Measurements from ENCODE around the gene RC3H1.
"Not testable (repeated sequence)": the region's sequence is repeated elsewhere in the genome, so short reads cannot be mapped to it uniquely, and the experiment has no call there.

RC3H1 gene

GRCh38 chr1:174022080-174022975, at the start of gene RC3H1:
Gene RC3H1 (minus strand): TSS chr1:174022357. CDS start chr1:173992985, 29,372 bp downstream.
- DNase-seq = peak; percentile 62

- DNase-seq = no peak
Observed at GRCh38 chr1:174070614-174071013, 48.5 kb upstream of the RC3H1 start.

GRCh38 chr1:174068000-174068399, 45.8 kb upstream of the RC3H1 start:
- DNase-seq = no peak

- no peak for DNase-seq
Observed at GRCh38 chr1:174060090-174060489, 37.9 kb upstream of the RC3H1 start.

DNA sequence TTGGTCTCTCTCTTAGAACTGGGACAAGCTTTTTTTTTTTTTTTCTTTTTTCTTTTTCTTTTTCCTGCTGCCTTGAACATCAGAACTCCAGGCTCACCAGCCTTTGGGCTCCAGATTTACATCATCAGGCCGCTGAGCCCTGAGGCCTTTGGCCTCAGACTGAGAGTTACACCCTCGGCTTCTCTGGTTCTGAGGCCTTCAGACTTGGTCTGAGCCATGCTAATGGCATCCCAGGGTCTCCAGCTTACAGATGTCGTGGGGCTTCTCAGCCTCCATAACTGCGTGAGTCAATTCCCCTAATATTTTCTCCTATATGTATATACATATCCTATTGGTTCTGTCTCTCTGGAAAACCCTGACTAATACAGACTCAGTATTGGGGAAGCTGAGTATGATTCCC, 36.5 kb upstream of the RC3H1 start:
- no peak for DNase-seq

- DNase-seq = not testable (repeated sequence)
Observed at GRCh38 chr1:174056609-174057008, 34.5 kb upstream of the RC3H1 start.

DNA sequence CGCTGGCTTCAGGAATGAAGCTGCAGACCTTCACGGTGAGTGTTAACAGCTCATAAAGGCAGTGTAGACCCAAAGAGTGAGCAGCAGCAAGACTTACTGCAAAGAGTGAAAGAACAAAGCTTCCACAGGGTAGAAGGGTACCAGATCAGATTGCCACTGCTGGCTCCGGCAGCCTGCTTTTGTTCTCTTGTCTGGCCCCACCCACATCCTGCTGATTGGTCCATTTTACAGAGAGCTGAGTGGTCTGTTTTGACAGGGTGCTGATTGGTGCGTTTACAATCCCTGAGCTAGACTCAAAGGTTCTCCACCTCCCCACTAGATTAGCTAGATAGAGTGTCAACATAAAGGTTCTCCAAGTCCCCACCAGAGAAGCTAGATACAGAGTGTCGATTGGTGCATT, 33.6 kb upstream of the RC3H1 start:
- DNase-seq = not testable (repeated sequence)

DNA sequence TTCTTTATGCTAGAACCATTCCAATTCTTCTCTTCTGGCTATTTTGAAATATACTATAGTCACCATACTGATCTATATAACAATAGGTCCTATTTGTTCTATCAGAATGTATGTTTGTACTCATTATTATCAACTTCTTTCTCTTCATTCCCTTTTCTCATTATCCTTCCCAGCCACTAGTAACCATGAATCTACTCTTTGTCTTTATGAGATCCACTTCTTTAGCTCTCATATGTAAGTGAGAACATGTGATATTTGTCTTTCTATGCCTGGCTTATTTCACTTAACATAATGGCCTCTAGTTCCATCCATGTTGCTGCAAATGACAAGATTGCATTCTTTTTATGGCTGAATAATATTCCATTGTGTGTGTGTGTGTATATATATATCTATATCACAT, 31.7 kb upstream of the RC3H1 start:
- DNase-seq = no peak

DNA sequence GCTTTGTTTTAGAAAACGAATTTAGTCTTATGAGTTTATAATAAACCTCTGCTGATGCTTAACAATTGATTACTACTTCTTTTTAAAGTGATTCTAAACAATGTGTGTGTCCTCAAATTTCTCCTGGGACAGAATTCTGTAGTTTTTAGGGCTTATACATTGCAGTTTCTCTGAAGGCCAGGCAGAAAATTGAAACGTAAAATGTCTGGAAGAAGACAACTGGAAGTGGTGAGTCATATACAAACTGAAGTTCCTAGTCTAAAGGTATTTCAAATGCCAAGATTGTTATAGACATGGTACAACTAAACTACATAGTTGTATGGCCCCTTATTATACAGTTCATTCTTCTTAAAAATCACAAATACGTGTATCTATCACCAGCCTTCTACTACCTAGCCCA, 30.5 kb upstream of the RC3H1 start:
- DNase-seq = no peak

- DNase-seq = no peak
Observed at GRCh38 chr1:174051956-174052355, 29.8 kb upstream of the RC3H1 start.

- DNase-seq = no peak
Observed at GRCh38 chr1:174049514-174049913, 27.4 kb upstream of the RC3H1 start.

DNA sequence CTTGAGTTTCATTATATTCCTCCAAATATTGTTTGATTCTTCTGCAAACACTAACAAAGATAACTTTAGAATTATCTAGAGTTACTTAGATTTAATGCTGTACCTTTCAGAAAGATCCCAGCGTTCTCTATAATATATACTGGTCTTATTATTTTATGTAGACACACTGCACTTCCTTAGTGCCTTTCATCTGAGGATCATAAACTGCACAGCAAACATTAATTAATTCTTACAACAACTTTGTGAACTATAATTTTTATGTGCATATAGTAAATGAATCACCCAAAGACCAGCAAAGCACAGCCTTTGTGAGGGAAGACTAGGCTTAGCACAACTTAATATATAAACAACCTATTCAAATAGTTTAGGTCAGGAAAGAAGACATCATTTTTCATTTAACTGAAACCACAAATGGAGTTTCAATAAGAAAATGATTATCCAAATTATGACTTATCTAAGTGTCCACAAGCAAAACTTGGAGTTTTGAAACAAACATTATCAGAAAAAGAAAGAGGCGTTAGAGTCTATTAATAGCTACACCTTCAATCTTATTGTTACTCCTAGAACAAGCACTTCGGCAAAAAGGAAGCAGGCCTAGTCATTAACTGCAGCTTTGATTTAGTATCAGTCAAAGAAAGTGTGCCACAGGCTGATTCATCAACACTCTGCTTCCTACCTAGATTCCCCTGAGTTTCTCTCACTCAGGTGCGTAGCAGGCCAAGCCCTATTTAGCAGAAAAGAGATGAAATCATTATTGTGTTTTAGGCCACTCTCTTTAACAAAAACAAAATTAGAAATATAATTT, 22.5 kb upstream of the RC3H1 start:
- DNase-seq = no peak

- not testable (repeated sequence) for DNase-seq
Observed at GRCh38 chr1:174042509-174042908, 20.4 kb upstream of the RC3H1 start.

GRCh38 chr1:174041369-174041768, 19.2 kb upstream of the RC3H1 start:
- DNase-seq = no peak

DNA sequence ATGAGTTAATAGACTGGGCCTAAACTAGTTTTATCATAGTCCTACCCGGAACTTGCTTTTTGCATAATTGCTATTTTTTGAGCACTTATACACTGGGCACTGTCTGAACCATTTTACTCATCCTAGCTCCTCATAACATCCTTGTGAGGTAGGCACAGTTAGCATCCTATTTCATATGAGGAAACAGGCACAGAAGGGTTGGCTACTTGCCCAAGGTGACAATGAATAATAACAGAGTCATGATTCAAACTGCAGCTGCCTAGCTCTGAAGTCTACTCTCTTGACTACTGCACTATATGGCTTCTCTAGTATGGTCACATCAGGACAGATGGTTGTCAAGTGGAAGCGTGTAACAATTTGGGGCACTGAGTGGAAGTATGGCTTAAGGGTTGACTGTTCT, 18.2 kb upstream of the RC3H1 start:
- DNase-seq = peak; percentile 80

- DNase-seq = no peak
Observed at GRCh38 chr1:174039027-174039426, 16.9 kb upstream of the RC3H1 start.

DNA sequence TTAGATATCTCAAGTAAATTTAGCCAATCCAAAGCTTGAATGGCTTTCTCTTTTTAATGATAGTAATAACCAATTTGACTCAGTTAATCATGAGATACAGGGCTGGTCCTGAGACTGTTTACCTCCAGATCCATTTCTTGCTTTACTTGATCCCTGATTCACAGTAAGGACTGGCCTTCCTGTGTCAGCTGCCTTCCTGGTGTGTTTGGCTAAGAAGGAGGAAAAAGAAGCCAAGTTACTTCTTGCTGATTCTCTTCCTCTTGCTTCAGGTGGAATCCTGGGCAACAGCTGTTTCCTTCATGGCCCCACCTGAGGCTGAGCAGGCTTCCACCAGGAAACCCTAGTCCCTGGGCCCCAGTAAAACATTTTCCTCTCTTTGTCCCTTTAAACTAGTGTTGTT, 14.6 kb upstream of the RC3H1 start:
- no peak for DNase-seq

DNA sequence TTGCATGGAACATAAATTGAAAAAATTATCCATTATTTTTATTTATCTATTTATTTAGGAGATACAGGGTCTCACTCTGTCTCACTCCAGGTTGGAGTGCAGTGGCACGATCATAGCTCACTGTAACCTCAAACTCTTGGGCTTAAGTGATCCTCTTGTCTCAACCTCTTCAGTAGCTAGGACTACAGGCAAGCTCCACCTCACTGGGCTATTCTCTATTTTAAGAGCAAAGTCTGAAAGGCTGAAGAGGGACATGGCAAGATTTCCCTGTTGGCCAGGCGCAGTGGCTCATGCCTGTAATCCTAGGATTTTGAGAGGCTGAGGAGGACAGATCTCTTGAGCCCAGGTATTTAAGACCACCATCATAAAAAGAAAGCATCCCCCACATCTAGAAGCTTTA, 14.0 kb upstream of the RC3H1 start:
- DNase-seq = no peak

GRCh38 chr1:174032671-174033222, 10.6 kb upstream of the RC3H1 start:
- DNase-seq = no peak

DNA sequence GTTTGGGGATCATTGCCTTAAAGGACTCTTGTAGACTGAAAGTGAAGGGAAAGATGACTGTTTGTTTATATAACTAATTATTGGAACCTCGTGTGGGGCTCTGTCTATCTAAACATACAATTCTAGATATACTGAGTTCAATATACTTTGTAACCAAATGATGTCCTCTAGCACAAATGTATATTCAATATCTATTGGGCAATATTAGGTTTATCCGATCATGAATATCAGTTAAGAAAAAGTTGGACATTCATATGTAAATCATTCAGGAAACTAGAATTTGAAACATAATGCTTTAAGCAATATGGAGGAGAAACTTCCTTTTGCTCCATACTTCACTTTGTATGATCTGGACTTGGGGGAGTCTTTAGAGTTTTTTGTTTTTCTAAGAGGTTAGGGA, 8.9 kb upstream of the RC3H1 start:
- DNase-seq = no peak

GRCh38 chr1:174028495-174028894, 6.3 kb upstream of the RC3H1 start:
- no peak for DNase-seq

- DNase-seq = peak; percentile 61
Observed at GRCh38 chr1:174023440-174023839, 1.3 kb upstream of the RC3H1 start.

GRCh38 chr1:174022976-174023277, 770 bp upstream of the RC3H1 start:
- DNase-seq = no peak

GRCh38 chr1:174021591-174022079, 522 bp downstream of the RC3H1 start:
- DNase-seq = no peak
